ENCODE measurements around the gene GPANK1.

Gene GPANK1

GRCh38 chr6:31614075-31614619 is 50.6 kb downstream of the GPANK1 start:
- Histone ChIP-seq H3K9ac (ENCODE audit: insufficient read length, low read depth) (no peak overlapping the region), H3K9me3 (ENCODE audit: insufficient read depth, low read length) (no peaks in the 10 kb centered on the region), H3K36me3 (ENCODE audit: insufficient read depth, insufficient read length, low read length) (no peaks in the 10 kb centered on the region), H3K4me3 (ENCODE audit: insufficient read length, low read depth) (no peak overlapping the region), H3K4me1 (ENCODE audit: insufficient read depth, insufficient read length) (no peaks in the 10 kb centered on the region), H3K27me3 (ENCODE audit: insufficient read depth, insufficient read length) (no peaks in the 10 kb centered on the region)
- no peak for DNase-seq (ENCODE audit: low read depth, low spot score)
- no peak for TF ChIP-seq YY1 (IDR thresholded peaks at IDR 0.05; ENCODE audit: insufficient read depth, insufficient read length)
- TF ChIP-seq SUZ12 (IDR thresholded peaks at IDR 0.05; ENCODE audit: extremely low read depth, insufficient read depth, insufficient read length) = no peak
- no peak for TF ChIP-seq ZNF274 (IDR thresholded peaks at IDR 0.05; ENCODE audit: low read depth, low read length)
